HG03159 (cell line): Measurements from ENCODE around the gene SLAMF7.
A peak's percentile ranks its signal among the peaks of the same experiment; 100 is the strongest.
"Not testable (repeated sequence)": the region's sequence is repeated elsewhere in the genome, so short reads cannot be mapped to it uniquely, and the experiment has no call there.

ENCODE experiments used
- ATAC-seq: cut with Tn5 transposase; IDR thresholded peaks from one replicate; pipeline ENCODE4 v1.9.1; 2021; ENCODE audit warnings: mild to moderate bottlenecking, moderate library complexity; ENCODE audit not compliant: unreplicated experiment

Gene SLAMF7, protein sequence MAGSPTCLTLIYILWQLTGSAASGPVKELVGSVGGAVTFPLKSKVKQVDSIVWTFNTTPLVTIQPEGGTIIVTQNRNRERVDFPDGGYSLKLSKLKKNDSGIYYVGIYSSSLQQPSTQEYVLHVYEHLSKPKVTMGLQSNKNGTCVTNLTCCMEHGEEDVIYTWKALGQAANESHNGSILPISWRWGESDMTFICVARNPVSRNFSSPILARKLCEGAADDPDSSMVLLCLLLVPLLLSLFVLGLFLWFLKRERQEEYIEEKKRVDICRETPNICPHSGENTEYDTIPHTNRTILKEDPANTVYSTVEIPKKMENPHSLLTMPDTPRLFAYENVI

DNA sequence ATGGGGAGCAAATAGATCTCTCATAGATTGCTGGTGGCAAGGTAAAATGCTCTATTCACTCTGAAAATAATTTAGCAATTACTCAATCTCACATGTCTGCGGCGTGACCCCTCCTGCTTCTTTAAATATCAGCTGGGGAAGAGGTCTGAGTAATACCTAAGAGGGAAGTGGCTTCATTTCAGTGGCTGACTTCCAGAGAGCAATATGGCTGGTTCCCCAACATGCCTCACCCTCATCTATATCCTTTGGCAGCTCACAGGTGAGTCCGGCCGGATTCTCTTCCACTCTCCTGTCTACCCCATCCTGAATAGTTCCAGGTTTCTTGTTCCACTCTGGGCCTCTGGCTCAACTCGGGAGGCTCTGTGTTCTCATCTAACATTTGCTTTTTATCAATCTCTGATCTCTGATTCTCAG lies at the start of gene SLAMF7:
Gene SLAMF7 (plus strand): TSS at position 150 of the 414 bp plus-strand sequence. CDS start 55 bp downstream, at position 205.
- ATAC-seq, result peak; percentile 72

DNA sequence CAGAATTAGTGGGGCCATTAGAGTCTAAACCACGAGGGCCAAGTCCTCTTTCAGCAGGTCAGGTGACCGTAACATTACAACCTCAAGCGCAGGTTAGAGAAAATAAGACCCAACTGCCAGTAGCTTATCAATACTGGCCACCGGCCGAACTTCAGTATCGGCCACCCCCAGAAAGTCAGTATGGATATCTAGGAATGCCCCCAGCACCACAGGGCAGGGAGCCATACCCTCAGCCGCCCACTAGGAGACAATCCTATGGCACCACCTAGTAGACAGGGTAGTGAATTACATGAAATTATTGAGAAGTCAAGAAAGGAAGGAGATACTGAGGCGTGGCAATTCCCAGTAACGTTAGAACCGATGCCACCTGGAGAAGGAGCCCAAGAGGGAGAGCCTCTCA lies 46.7 kb upstream of the SLAMF7 start:
- not testable (repeated sequence) for ATAC-seq

DNA sequence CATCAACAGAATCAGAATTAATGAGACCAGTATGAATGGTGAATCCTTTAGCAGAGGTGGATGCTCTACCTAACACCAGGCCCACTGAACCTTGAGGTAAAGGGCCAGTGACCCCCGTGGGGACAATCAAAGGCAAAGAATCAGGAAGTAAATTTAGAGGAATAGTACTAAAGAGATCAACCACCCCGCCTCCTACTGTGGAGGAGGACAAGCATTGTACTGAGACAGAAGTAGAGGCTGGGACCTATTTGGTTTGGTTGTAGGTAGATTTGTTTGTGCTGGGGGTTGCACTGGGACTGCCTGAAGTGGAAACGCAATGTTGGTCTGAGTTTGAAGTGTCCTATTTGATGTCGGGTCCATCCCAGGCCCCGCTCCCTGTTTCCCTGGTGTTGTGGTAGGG lies 36.9 kb upstream of the SLAMF7 start:
- no peak for ATAC-seq

DNA sequence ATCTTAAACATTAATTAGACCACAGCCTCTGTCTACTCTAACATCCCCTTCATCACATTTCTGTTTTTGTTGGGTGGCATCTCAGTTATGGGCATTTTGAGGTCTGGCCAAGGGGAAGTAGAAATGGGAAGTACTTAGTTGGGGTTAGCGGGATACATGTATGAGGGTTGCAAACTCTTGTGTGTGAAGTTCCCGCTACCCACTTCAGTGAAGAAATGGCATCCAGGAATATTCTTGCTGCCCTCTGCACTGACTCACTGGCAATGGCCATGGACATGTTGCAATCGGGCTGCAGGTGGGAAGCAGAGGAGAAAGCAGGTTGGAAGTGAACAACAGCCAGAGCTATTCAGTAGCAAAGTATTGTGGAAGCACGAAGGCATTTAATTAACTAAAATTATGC lies 34.8 kb upstream of the SLAMF7 start:
- no peak for ATAC-seq

DNA sequence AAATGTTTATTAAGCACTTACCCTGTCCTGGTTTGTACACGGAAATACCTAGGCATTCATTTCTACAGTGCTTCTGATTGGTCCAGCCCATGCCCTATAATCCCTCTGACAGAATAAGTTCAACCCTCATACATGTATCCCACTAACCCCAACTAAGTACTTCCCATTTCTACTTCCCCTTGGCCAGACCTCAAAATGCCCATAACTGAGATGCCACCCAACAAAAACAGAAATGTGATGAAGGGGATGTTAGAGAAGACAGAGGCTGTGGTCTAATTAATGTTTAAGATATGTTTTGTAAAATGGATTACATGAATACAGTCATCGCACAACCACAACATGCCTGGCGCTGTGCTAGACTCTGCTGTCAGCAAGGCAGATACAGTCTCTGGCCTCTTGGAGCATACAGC lies 33.8 kb upstream of the SLAMF7 start:
- not testable (repeated sequence) for ATAC-seq

DNA sequence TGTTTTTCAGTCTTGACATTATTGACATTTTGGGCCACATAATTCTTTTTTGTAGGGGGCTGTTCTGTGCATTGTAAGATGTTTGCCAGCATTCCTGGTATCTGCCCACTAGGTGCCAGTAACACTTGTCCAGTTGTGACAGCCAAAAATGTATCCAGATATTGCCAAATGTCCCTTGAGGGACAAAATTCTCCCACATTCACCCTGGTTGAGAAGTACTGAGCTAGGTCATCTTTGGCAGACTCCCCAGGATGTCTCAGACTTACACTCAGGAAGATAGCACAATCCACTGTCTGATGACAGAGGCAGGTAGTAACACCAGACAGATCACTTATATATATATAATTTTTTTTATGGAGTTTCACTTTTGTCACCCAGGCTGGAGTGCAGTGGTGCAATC lies 33.3 kb upstream of the SLAMF7 start:
- ATAC-seq, result no peak

DNA sequence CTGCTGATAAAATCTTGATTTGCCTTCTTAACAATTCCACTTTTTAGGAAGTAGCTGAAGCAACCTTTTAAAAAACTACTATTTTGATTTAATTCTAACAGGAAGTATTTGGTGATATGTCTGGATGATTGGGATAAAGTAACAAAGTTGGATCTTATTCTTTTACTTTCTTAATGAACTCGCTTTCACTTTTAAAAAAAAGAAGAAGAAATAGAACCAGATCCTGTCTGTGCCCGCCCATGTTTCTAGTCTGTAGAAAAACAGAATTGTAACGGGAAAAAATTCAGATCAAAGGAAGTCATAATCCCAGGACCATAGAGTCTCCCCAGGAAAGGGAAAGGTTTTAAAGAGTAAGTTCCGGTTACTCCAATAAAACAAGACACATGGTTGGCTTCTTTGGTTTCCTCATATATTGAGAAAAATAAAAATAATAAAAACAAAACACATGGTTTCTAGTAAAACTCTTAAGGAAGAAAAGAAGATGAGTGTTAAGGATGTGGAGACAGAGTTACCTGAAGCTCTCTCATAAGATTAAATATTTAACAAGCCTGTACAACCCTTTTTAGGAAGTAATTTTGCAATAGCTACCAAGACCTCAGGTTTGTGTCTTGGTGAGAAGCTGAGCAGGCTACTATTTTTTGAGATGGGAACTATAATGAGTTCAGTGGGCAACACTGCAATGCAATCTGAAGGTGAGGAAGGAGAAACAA lies 32.4 kb upstream of the SLAMF7 start:
- ATAC-seq, result no peak

DNA sequence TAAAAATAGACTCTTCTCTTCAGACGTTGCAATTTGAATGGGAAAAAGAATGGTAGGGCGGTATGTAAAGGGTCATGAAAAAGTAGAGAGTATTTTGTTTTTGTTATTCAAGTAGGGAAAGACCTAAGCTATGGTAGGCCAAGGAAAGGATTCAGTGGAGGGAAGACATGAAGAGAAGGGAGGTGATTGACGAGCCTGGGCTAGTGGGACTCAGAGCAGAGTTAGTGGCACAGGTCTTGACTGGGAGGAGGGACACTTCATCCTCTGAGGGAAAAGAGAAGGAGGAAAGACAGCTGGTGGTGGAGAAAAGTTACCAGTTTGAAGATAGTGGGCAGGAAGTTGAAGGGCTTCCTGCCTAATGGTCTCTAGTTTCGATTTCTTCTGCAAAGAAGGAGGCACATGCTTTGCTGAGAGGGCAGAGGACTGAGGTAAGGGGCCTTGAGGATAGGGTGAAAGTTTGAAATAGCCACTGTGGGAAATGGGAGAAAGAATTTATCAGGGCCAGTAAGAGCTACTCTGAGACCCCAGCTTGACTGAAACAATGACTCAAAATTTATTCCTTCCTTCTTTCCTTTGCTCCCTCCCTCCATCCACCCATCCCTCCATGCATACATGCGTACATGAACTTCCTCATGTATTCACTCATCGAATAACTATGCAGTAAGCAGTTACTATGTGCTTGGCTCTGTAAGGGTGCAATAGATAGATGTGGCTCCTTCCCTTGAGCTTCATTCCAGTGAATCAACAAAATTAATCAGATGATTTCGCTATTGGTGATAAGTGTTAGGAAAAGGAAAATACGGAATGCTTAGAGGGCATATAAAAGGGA lies 31.6 kb upstream of the SLAMF7 start:
- ATAC-seq, result no peak

DNA sequence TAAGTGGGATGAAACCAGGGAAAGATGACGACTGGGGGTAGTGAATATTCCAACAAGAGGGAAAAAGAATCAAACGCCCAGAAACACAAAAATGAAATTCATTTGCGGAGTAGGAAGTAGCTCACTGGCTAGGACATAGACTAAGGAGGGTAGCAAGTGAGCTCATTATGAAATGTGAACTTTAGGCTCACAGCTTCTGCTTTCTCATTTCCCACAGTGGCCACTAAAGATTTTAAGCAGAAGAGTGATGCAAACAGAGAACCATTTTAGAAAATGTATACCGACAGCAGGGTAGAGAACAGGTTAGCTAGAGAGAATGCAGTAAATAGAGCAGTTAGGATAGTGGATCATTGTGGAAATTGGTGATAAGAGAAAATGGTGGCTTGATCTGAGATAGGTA lies 30.9 kb upstream of the SLAMF7 start:
- no peak for ATAC-seq

DNA sequence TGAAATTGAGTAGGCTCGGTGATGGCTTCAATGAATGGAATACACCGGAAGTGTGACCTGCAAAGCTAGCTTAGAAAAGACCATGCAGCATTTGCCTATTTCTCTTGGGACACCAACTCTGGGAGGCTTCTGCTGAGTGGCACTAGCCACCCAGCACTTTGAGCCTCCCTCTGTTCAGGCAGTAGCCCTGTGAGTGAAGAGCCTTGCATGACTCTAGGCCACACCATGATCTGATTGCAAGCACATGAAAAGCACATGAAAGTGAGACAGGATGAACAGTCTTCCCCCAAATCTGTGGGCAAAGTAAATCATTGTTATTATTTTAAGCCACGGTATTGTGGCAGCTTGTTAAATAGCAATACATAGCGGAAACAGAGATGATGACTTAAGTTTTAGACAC lies 30.2 kb upstream of the SLAMF7 start:
- ATAC-seq, result peak; percentile 40

DNA sequence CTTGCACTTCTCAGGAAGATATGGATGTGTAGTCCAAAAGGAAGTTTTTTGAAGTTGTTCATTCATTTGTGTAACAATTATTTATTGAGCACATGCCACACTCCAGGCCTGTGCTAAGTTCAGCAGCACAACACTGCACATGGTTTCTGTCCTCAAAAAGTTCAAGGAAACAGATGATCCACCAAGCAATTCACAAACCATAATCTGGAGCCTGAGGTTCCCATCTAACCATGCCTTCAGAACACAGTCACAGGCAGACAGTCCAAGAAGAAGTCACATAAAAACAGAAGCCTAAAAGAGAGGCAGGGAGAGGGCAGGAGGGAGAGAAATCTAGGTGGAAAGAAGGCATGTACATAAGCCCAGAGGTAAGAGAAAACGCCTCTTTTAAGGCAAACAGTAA lies 29.3 kb upstream of the SLAMF7 start:
- no peak for ATAC-seq

DNA sequence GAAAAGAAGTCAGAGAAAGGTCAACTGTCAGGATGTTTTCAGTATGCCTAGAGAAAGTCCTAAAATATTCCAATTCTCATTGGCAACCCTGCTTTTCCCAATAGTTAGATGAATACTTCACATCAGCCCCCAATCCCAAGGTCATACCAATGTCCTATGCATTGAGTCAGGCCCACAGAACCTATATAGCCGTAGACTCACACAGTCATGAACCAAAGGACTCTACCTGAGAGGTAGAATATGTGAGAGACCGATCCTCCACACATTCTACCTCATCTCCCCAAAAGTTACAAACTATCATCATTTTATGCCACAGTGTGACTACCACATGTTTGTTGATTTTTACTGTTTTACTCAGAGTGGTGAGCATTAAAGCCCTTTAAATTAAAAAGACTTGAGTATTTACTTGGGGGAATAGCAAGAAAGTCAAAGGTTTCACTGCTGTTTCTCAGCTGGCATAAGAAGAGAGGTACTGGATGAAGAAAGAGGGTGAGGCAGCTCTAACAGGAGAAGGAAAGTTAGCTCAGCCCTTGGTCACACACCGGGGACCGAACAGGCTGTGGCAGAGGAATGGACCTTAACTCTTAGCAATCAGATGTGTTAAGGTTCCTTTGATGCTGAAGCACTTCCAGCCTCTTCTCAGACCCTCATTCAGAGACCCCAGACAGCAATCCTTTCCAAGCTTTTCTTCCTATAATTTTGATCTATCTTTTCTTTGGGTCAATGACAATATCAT lies 28.4 kb upstream of the SLAMF7 start:
- no peak for ATAC-seq

DNA sequence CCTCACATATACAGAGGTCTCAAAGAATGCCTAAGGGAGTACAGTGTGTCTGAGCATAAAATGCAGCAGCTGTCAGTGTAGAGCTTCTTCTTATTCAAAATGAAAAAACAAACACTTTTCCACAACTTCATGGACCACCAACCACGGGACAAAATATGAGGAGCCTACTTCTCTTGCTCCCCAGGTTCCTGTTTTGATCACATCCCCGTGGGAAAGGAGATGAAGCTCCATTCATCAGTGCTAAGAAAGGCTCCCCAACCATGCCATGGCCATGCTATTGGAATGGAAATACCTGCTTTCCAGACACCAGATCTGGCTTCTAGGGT lies 27.8 kb upstream of the SLAMF7 start:
- ATAC-seq, result no peak

DNA sequence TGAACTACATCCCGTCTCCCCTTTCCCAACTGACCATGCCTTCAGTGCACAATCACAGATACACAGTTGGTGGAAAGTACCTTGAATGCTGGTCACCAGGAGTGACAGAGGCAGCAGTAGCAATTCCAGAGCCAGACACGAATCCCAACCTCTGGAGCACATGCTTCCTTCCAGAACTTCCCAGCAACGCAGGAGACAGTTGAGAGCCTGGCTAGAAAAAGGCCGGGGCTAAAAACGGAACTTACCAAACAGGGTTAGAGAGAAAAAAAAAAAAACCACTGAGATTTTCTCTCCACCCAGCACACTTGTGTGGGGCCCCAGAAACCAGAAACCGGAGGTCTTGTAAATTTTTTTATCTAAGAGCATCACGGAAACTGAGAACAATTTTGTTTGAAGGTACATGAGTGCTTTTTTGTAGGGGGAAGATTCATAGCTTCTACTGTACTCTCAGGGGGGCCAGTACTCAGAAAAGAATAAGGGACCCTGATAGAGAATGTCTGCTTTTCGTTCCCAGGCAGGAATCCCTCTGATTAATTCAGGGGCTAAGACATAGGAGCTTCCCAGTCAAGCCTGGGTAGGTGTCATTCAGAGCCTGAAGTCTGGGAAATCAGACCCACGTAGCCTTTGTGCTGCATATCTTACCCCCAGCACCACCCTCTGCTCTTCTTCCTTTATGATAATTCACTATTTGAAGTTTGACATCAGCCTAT lies 27.3 kb upstream of the SLAMF7 start, which contains the start of gene CD48:
Gene CD48 (minus strand): TSS at position 221 of the 710 bp plus-strand sequence. CDS start 59 bp downstream, at position 162.
- ATAC-seq, result peak; percentile 33

DNA sequence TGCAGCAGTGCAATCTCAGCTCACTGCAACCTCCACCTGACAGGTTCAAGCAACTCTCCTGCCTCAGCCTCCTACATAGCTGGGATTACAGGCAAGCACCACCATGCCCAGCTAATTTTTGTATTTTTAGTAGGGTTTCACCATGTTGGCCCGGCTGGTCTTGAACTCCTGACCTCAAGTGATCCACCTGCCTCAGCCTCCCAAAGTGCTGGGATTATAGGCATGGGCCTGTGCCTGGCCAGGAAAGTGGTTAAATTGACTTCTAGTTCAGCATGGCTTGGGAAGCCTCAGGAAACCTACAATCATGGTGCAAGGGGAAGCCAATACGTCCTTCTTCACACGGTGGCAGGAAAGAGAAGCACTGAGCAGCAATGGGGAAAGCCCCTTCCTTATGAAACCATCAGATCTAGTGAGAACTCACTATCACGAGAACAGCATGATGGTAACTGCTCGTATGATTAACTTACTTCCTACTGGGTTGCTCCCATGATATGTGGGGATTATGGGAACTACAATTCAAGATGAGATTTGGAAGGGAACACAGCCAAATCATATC lies 26.4 kb upstream of the SLAMF7 start:
- not testable (repeated sequence) for ATAC-seq

DNA sequence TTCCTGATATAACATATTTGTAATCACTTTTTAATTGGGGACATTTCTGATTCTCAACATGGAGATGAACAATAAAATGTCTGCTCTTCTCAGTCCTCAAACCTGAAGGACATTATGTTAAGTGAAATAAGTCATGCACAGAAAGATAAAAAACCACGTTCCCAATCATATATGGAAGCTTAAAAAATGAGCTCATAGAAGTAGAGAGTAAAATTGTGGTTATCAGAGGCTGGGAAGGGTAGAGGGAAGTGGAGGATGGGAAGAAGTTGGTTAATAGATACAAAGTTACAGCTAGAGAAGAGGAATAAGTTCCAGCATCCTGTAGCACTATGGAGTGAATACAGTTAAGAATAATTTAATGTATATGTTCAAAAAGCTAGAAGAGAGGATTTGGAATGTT lies 25.9 kb upstream of the SLAMF7 start:
- ATAC-seq, result no peak

DNA sequence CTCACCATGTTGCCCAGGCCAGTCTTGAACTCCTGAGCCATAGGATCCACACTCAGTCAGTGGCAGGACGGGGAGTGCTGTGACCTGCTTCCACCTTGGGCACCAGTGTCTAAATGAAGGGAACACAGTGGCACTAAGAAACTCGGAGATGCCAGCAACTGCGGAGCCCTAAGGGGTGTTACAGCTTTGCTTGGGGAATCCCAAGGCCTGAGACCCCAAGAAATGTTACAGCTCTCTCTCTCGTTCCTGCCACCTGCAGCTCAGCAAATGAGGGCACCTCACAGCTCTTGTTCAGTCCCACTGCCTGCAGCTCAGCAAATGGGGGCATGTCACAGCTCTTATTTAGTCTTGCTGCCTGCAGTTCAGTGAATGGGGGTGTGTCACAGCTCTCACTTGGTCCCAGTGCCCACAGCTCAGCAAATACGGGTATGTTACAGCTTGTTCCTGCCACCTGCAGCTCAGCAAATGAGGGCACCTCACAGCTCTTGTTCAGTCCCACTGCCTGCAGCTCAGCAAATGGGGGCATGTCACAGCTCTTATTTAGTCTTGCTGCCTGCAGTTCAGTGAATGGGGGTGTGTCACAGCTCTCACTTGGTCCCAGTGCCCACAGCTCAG lies 24.9 kb upstream of the SLAMF7 start:
- not testable (repeated sequence) for ATAC-seq

DNA sequence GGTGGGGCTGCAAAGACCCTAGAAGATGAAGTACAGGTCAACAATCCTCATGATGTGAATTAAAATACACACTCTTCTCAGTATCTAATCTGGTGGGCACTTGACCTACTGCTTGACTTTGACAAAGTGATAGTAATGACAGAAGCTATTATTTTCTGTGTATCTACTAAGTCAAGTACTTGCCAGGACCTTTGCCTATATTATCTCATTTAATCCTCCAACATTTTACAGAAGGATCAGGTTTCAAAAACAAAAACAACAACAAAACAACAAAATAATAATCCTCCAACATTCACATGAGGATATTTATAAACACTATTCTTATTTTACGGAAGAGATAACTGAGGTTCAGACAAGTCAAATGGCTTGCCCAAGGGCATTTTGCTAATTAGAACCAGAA lies 23.0 kb upstream of the SLAMF7 start:
- ATAC-seq, result no peak

DNA sequence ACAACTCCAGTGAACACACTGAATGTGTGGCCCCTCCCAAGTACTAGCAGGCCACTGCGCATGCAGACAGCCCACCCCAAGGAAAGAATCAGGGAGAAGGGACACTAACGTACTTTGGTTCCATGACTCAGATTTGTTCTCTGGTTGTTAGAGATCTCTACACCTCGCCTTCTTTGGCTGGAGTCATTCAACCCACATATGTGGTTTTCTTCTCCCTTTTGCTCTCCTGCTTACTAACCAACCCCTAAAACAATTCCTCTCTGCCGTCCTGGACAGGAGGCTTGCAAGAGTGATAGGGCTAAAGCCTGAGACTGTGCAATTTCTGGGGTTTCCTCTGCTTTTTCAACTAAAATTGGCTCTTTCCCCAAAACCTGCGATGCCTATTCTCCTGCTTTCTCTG lies 21.7 kb upstream of the SLAMF7 start:
- no peak for ATAC-seq

DNA sequence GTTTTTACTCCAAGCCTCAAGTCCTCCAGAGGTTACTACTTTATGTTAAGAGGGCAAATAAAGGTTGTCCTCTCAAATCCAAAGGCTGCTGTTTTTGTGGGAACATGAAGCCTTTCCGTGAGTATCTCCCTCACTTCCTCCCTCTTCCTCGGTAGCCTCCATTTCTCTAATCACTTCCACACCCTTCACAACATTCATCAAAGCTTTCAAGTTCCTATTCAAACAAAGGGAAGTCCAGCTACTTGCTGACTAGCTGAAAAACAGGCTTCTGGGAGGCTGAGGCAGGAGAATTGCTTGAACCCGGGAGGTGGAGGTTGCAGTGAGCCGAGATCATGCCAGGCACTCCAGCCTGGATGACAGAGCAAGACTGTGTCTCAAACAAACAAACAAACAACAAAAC lies 20.8 kb upstream of the SLAMF7 start:
- ATAC-seq, result no peak
